ENCODE results near the gene SFMBT1. TPM values are rescaled to one million over a fixed set of nuclear protein-coding genes. Genes with fewer than 3 reads are reported as not detected.

SFMBT1 gene
- total and polyA plus RNA-seq, 2 of the 8 experiments (the other 6 are each of a cell fraction or from before 2014, with no cell fraction given), result 8.1 to 16.8 TPM

DNA sequence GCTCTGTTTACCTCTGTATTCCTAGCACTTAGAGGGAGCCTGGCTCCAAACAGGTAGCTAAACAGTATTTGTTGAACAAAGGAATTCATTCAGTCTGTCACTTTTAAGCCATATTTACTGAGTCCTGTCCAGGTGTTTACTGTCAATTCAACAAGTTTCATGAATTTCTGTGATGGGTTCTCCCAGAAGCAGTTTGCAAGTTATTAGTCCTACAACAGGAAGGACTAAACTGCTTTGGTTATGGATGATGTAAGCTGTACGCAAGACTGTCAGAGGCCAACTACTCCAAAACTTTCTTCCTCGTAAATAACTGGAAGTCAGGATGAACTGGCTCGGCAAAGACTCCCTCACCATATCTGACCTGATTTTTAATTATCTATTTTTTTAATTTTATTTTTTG, 173.6 kb downstream of the SFMBT1 start:
- Histone ChIP-seq H4K5ac (ENCODE audit: insufficient read length, low read depth, low read length) (no peak overlapping the region), H3K4ac (replicated peaks; ENCODE audit: insufficient read length, low read depth, low read length) (no peak overlapping the region), H3K27me3 (replicated peaks in 1 of 4; ENCODE audit: control insufficient read depth in 3 of 4, extremely low read depth in 1 of 4, insufficient read depth in 3 of 4, low read length in 3 of 4) (no peaks in the 10 kb centered on the region), H2BK15ac (ENCODE audit: low read length) (no peak overlapping the region), H2BK12ac (ENCODE audit: low read depth, low read length) (no peak overlapping the region), H2BK20ac (ENCODE audit: low read length) (no peak overlapping the region), H2BK120ac (replicated peaks; ENCODE audit: low read depth, low read length) (no peak overlapping the region), H3K4me2 (ENCODE audit: insufficient read depth in 1 of 2, low read depth in 2 of 2, low read length in 2 of 2) (no peak overlapping the region), H2AK5ac (ENCODE audit: low read depth, low read length) (no peak overlapping the region), H3K18ac (ENCODE audit: extremely low read depth, low read length) (no peak overlapping the region), H4K20me1 (replicated peaks in 1 of 2; ENCODE audit: control insufficient read depth in 1 of 2, insufficient read depth in 2 of 2, low read length in 2 of 2) (peaks cover 0 to 8% of the 10 kb centered on the region in 2 experiments), H3K79me2 (ENCODE audit: control insufficient read depth in 1 of 2, insufficient read depth in 2 of 2, low read length in 2 of 2) (peaks cover 0 to 10% of the 10 kb centered on the region in 2 experiments; a peak in 2 of 4 replicates), H4K91ac (replicated peaks; ENCODE audit: insufficient read length, low read length) (no peak overlapping the region), H4K8ac (ENCODE audit: extremely low read depth, insufficient read depth, low read length) (no peak overlapping the region), H3K9me3 (ENCODE audit: insufficient read depth in 2 of 2, low read depth in 1 of 2, low read length in 1 of 2) (no peaks in the 10 kb centered on the region), H3K56ac (replicated peaks; ENCODE audit: insufficient read length, low read depth, low read length) (no peak overlapping the region), H3K14ac (ENCODE audit: insufficient read length) (no peak overlapping the region), H2AFZ (ENCODE audit: low read length) (no peak overlapping the region), H3K4me3 (ENCODE audit: extremely low read depth in 1 of 4, insufficient read depth in 2 of 4, low read depth in 3 of 4, low read length in 4 of 4) (no peak overlapping the region), H3K27ac (ENCODE audit: low read depth, low read length) (no peak overlapping the region), H3K23ac (ENCODE audit: insufficient read length) (no peak overlapping the region), H3K23me2 (ENCODE audit: low read depth, low read length) (no peaks in the 10 kb centered on the region; the same call in 1 of the 2 replicates), H3K36me3 (ENCODE audit: control insufficient read depth in 2 of 4, insufficient read depth in 4 of 4, low read length in 3 of 4) (no peaks in the 10 kb centered on the region), H3K79me1 (ENCODE audit: low read depth, low read length) (peaks cover 2% of the 10 kb centered on the region), H3K4me1 (replicated peaks in 1 of 4; ENCODE audit: control insufficient read depth in 3 of 4, insufficient read depth in 4 of 4, low read length in 3 of 4) (peaks cover 0 to 9% (median 3%) of the 10 kb centered on the region in 4 experiments; a peak in 5 of 7 replicates), H2BK5ac (ENCODE audit: low read depth, low read length) (no peak overlapping the region), H3K9ac (replicated peaks in 1 of 4; ENCODE audit: extremely low read depth in 1 of 4, low read depth in 3 of 4, low read length in 3 of 4) (no peak overlapping the region)
- ChIA-PET POLR2A (ENCODE audit: partially characterized antibody) (no interaction called here), CTCF (ENCODE audit: partially characterized antibody) (interaction anchor here (0.9 to 1.5 kb wide), 2 partner anchors 9 to 208 kb away, joined by 3 to 4 read pairs; no protein-coding TSS in a partner anchor)
- DNase-seq (ENCODE audit: low read depth in 1 of 2, low spot score in 2 of 2) (no peak), FAIRE-seq (no peak)
- TF ChIP-seq BACH1 (IDR thresholded peaks at IDR 0.05; ENCODE audit: low read length), result no peak
- TF ChIP-seq CTCF (IDR thresholded peaks at IDR 0.05; ENCODE audit: control extremely low read depth in 1 of 3, insufficient read depth in 1 of 3, low read depth in 1 of 3, low read length in 3 of 3), result no peak
- no peak for TF ChIP-seq CHD2 (IDR thresholded peaks at IDR 0.05; ENCODE audit: low read length)
- TF ChIP-seq TBP (IDR thresholded peaks at IDR 0.05; ENCODE audit: low read depth, low read length), result no peak
- TF ChIP-seq SP1 (IDR thresholded peaks at IDR 0.05; ENCODE audit: low read depth, low read length), result no peak
- TF ChIP-seq SIRT6 (IDR thresholded peaks at IDR 0.05; ENCODE audit: low read length), result no peak
- TF ChIP-seq HDAC6 (IDR thresholded peaks at IDR 0.05; ENCODE audit: low read depth, low read length), result no peak
- TF ChIP-seq EGR1 (IDR thresholded peaks at IDR 0.05; ENCODE audit: borderline replicate concordance, low read depth, low read length), result no peak
- WGBS, 2 experiments (ENCODE audit: extremely low coverage in 1 of 2, insufficient coverage in 1 of 2, insufficient read length in 1 of 2, insufficient replicate concordance in 2 of 2, low coverage in 1 of 2, low lambda C conversion rate in 2 of 2, missing lambda C conversion rate in 1 of 2), result 94% methylated on average over 3 of the region's 3 CpGs; no CpG with 5 or more reads in 1 of the 2 experiments
